GM19452 (cell line): ENCODE measurements around the gene PGRMC2.
A peak's percentile ranks its signal among the peaks of the same experiment; 100 is the strongest.

Experiments
- ATAC-seq: cut with Tn5 transposase; IDR thresholded peaks from one replicate; pipeline ENCODE4 v1.9.1; 2021; ENCODE audit not compliant: unreplicated experiment

The PGRMC2 gene

DNA sequence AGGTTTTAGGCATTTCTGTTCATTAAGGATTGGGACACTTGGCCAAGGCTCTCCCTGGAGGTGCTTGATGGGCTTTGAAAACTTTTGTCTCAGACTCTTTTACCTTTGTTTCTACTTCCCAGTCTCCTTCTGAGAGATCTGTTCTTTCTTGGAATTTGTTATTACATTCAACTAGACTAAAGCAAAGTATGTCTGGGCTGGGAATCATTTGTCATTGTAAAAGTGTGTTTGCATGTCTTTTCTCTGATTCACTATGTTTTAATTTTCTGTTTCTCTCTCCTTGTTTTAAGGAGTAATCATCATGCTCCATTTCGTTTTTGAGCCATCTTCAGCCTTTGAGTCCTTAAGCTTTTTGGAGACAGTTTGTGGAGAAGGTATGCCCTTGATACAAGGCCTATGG lies 12.2 kb upstream of the PGRMC2 start:
- ATAC-seq, result no peak

DNA sequence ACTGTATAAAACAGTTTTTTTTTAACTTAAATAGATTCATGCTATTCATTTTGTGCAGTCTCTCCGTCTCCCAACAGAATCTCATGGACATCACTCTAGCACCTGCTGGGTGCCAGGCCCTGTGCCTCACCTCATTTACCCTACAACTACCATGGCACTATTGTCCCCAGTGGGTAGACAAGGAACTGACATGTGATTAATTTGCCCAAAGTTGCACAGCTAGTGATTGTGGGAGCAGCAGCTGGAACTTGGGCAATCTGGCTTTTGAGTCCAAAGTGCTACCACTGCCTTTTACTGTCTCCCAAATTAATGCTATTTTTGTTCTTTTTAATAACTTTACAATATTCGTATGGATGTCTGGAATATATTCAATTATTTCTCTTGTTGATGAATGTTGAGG lies 11.2 kb upstream of the PGRMC2 start:
- peak; percentile 62 for ATAC-seq

DNA sequence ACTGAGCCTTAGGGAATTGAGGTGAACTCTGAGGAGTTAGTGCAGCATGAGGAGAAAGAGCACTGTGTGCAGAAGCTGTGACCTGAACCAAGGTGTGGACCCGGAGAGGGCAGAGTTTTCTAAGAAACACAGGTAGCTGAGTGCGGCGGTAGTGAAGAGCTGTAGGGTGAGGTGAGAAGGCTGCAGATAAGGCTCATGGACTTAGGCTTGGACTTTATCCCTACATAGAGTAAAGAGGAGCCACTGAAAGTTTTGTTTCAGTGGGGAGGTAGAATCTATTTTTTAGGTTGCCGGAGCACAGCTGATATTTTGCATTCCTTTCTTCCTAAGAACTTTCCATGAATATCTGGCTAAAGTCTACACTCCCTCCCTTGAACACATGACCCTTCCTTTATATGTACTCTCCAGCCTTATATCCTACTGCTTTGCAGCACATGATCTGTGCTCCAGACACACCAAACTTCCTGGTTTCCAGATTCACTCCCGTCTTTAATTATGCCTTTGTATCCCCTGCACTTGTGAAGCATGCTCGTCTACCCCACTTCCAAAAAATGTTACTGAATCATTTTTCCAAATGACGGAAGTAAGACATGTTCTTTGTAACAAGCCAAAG lies 10.6 kb upstream of the PGRMC2 start:
- ATAC-seq, result no peak

DNA sequence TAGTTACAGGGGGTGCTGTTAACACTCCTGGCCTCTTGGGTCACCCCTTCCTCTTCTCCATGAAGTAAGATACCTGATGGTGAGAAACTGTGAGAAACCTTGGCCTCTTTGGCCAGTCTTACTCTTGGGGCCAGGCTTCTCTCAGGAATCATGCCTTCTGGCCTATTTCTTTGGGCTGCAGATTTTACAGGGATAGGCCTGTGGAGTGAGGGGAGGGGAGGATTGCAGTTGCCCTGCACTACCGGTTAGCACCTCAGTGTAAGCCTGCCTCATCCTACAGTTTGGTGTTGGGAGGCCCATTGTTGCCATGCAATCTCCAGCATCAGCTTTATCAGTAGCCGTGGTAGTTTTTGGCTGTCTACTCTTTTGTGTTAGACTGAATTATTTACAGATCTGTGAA lies 7.6 kb upstream of the PGRMC2 start:
- ATAC-seq, result no peak

DNA sequence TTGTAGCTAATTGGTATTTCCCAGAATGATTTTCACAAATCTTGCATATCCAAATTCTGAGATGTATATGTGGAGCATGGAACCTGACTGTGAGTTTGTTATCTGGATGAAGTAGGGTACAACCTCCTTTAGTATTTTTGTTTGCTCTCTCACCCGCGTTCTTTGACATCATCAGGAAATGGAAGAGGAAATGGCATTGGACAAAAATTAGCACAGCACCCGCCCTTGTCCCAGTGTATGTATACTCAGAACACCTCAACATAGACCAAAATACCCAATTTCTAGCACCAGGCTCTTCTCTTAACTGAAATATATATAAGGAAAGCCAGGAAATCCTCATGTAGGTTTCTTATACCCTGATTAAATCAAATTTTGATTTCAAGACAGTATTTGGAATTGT lies 6.9 kb upstream of the PGRMC2 start:
- no peak for ATAC-seq

DNA sequence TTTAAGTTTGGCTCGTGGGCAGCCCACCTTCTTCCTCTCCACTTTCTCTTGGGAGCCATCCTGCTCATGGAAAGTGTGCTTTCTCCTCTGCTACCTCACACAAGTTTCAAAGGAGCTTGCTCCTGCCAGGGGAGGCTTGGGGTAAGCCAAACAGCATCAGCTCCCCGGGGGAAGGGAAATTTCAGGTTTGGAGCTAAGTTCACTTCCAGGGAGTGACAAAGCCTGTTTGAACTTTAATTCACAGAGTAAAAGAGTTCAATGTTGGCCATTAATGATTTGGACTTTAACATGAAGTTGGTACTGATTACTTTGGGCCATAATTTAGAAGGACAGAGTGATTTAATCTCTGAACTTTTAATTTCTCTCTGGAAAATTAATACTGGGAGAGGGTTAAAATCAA lies 4.7 kb upstream of the PGRMC2 start:
- no peak for ATAC-seq

DNA sequence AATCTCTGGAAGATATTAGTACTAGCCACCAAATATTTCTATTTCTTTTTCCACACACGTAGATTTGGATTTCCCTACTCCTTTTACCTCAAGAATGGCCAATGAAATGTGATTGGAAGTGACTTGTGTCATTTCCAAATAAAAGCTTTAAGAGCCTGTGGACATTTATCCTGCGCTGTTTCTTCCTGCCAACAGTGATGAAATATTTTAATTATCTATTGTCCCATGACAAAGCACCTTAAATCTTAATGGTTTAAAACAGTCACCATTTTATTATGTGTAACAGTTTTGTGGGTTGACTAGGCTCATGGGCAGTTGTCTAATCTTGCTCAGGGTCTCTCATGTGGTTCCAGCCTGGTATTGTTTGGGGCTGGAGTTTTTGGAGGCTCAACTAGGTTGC lies 3.5 kb upstream of the PGRMC2 start:
- no peak for ATAC-seq

DNA sequence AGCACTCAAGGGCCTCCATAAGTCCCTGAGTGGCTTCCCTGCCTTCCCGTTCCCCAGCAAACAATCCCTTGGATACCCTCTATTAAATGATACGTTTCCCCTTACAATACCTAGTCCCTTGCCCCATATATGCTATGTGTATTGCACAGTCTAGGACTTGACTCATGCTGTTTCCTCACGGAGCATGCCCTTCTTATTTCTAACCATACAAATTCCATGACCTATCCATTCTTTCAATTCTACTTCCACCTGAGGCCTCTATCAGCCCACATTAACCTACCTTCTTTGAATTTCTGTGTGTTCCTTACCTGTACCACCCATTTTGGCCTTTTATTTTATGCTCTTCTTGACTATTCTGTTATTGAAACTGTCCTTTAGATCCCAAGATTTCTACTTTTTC lies 2.9 kb upstream of the PGRMC2 start:
- no peak for ATAC-seq

DNA sequence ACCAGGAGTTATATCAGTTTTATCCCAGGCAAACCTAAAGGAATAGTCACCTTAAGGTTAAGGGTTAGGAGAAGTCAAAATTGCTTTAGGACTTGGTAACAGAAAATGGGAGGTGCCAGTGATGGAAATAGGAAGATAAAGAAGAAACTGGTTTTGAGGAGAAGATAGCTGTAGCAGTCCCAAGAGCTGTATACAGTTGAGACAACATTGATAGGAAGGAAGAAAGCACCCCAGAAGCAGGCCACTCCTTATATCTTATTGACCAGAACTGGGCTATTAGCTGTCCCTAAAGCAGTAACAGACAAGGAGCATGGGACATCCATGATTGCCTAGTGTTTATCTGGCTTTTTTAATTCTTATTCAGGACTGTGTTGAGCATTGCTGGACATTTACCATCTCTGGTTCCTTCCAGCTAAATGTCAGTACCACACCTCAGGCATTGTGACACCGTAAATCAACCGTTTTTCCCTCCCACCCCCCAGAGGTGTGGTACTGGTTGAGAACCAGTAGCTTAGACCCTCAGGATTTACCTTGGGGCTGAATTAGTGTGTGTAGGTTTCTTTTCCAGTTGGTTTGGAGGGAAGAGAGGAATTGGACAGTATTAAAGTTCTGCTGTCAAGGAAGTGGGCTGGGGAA lies 2.0 kb upstream of the PGRMC2 start:
- no peak for ATAC-seq

DNA sequence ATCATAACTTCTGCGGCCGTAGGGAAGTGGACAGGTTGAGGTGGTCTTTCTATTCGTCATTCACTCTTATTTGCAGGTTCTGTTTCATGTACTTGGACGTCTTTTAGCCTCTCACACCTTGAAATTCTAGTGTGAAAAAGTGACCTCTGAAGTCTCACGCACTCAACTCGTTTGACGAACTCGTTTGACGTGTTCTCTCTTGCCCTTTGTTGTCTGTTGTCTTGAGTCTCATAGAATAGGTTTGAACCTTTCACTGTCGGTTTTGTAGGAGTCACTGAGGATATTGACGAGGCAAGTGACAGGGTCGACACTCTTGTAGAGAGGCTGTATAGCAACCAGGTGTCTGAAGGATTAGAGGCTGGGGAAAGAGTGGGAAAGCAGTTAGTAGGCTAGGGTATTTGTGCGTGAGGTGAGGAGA lies 1.1 kb upstream of the PGRMC2 start:
- no peak for ATAC-seq

DNA sequence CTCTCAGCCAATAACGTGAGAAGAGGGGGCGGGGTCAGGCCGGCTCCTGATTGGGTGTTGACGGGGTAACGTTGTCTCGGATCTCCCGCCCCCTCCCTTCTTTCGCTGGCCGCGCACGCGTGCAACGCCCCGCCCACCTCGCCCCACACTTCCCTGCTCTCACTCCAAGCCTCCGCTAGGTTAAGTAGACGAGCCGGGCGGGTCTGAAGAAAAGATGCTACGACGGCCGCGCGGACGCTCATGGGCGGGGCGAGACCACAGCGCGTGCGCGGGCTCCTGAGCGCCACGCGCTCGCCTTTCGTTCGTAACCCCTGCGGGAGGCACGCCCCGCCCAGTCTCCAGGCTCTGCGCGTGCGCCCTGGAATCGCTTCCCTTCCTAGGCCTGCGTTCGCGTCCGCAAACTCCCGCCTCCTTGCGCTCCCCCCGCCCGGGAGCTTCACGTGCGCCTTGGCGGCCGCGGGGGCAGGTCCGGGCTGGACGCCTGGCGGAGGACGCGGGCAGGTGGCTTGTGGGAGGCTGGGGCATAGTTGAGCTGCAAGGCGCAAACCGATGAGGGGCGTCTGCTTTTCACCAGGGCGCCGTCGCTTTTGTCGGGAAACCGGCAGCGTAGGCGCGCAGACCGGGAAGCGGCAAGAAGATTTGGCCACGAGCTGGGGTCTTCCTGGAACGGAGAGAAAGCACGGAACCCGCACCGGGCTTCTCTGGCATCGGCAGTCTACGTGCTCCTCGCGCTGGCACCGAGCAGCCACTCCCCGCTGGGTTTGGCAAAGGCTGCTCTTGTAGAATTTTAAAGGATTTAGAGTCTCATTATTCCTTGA lies 467 bp upstream of the PGRMC2 start:
- ATAC-seq, result peak; percentile 78

DNA sequence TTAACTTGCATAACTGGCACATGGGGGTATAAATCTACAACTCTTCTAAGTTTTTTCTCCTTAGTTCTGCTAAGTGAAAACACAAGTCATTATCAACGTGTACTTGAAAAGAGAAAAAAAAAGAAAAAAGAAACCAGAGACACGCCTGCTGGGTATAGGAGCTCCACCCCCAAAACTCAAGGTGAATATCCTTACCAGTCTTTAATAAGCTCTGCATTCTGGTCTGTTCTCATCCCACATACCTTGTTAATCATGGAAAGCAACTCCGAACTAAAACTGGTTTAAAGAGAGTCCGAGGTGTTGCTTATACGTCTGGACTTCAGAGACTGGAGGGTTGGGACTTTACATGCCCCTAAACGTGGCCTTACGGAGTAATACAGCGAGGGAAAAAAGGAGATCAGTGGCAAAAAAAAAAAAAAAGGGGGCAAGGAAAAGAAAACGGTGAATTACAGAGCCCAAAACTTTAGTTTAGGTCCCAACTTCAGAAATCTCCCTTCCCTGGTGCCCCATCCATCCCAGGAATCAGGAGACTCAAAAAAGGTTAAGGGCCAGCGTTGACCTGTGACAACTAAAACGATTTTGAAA lies 1.0 kb downstream of the PGRMC2 start:
- no peak for ATAC-seq

DNA sequence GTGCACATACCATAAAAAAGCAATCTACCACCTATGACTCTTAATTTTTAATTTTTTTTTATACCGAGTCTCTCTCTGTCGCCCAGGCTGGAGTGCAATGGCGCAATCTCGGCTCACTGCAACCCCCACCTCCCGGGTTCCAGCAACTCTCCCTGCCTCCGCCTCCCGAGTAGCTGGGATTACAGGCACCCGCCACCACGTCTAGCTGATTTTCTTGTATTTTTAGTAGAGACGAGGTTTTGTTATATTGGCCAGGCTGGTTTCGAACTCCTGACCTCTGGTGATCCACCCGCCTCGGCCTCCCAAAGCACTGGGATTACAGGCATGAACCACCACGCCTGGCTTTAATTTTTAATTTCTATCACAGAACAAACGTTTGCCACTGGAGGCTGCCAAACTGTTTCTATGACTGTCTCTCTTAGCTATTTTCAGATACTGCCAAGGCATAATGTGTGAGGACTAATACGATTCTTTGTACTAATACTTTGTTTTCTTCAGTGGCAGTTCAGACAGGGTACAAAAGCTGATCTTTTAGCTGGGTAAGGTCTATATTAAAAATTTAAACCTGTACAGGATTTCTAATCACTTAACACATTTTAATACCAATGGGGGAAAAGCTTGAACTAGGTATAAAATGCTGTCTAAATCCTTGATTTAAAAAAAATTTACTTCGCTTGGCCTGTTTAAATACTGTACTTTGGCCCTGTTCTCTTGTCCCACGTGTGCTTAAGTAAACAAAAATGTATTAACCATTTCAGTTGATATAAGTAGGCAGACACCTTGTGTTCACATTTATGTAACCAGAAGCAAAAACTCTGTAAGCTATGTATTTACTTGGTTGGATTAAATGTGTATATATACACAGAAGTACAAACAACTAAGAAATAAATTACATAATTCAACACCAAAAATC lies 2.3 kb downstream of the PGRMC2 start:
- no peak for ATAC-seq

DNA sequence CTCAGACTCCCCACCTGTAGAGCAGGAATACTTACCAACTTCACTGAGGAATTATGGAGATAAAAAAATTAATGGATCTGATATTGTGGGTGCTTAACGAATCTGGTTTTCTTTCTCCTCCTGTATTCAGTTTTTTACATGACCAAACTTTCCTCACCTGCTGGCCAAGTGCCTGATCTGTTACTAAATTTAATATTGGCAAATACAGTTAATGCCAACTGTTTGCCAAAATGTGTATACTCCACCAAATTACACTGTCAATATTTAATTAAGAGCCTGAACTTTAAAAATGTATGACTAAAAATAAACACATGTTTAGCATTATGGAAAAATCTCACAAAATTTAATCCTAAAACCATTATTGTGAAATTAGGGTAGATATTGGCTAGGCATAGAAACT lies 3.3 kb downstream of the PGRMC2 start:
- ATAC-seq, result no peak

DNA sequence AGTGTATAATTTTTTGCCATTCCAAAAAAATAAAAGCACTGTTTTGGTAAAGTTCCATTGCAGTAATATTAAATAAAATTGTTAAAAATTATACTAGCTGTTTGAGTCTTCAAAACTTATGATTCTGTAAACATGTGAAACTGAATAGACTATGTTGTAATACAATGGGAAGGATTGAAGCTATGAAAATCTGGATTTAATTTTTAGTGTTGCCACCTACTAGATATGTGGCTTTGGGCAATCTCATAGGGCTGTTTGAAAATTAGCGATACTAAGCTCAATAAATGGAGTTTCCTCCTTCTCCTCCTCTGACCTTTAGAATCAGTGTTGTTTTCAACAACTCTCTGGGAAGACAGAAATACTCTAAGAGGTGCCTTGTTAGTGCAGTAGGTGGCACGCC lies 4.5 kb downstream of the PGRMC2 start:
- ATAC-seq, result no peak

DNA sequence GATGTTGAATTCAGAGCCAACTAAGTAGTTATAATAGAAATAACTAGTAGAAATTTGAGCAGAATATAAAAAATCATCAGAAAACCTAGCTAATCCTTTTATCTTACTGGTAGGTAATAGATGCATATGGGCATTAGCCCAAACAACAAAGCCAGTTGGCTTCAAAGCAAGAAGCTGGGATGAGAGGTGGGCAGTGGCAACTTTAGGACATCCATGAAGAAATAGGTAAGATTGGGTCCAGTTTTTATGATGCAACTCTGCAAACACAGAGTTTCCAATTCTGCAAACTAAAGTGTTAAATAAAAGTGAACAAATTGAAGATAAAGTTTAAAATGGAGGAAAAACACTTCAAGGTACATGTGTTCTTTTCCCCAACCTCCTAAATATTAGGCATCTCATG lies 5.1 kb downstream of the PGRMC2 start:
- ATAC-seq, result no peak

DNA sequence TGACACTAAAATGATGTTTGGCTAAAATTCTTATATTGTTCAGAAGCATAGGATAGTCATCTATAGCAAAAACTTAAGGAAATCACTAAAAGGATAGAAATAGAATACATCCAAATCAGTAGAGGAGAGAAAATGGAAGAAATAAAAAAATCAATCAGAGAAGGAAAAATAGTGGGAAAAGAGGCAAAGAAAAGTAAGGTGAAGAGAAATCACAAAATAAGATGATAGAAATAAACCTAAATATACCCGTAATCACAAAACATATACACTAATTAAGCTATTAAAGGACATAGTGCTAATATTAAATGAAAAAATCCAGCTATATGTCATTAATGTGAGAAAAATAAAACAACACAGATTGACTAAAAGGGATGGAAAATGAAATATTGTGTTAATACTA lies 6.3 kb downstream of the PGRMC2 start:
- ATAC-seq, result no peak

DNA sequence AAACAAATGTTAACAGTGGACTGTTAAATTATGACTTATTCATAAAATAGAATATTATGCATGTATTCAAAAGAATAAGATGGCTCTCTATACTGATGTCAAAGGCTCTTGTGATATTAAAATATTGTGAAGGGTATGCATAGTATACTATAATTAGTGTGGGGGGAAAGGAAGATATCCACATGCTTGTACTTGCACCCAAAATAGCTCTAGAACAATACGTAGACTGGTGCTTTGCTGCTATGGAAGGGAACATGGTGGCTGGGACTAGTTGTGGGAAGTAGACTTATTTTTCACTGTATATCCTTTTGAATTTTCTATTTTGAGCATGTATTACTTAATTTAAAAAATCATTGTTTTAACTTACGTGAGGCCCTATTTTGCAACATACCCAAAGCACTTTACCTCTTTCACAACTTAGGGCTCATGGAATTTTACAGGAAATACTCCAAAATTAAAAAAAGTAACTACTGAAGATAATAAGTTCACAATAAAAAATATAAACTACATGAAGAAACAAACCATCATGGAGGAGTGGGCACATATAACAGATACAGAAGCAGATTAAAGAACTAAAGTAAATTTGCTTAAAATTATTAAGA lies 7.9 kb downstream of the PGRMC2 start:
- ATAC-seq, result no peak

DNA sequence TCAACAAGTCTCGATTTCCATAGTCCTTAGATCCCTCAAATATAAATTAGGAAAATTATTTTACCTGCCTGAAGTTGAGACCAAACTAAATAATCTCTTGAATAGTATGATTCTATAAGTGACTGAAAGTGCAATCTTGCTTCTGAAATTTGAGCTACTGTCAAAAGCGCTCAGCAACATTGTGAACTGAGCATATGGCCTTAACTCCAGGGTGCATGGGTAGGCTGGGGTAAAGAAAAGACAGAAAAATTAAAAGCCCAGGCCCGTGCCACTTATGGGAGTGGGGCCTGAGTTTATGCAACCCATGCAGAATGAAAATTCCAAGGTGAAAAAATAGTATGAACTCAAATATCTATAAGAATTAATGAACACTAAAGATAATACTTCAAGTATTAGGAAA lies 9.8 kb downstream of the PGRMC2 start:
- no peak for ATAC-seq

DNA sequence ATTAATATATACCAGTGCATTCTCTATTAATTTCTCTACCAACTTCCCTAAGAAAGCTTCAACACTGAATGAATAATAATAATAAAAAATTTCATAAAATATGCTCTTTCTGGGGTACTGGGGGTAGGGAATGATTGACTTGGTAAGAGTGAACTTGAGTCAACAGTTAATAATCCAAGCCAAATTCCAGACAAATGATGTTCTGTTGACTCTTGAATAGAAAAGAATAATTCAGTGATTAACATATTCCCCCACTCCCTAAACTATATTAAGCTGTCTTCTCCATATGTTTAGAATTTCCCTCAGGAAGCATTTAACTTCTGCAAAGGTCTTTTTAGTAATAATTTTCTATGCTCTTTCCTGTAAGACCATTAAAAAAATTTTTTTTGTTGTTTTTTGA lies 12.3 kb downstream of the PGRMC2 start:
- no peak for ATAC-seq

DNA sequence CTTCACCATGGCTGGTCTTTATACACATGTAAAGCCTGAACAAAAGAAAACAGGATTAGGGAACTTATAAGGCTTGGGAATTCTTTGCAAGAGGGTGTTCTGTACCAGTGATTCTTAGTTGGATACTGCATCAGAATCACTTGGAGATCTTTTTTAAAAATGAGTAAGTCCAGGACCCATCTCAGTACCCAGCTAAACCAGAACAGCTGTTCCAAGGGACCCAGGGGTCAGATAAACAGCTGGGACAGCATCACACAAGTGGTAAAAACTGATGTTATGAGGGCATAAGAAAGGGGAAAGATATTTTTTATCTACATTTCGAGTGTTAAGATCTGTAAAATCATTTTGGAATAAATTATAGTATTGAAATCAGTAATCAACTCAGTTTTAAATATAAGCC lies 16.1 kb downstream of the PGRMC2 start:
- no peak for ATAC-seq
